Trophoblast cell (in vitro differentiated cells and primary cell): Measurements from ENCODE around the gene BTBD9.

Experiments
- DNase-seq, 2 donors: peaks; one replicate each; pipeline ENCODE4 v3.0.0-alpha.2; 2016
- H2AFZ ChIP-seq: 2 replicates; pipeline ENCODE4 v1.6.1; 2013; ENCODE audit warnings: low read length, moderate library complexity, mild to moderate bottlenecking; ENCODE audit not compliant: insufficient read depth, poor library complexity
- H2AK5ac ChIP-seq: 2 replicates; pipeline ENCODE4 v1.6.1; 2013; ENCODE audit warnings: mild to moderate bottlenecking, low read length
- H2BK120ac ChIP-seq: 2 replicates; pipeline ENCODE4 v1.6.1; 2013; ENCODE audit warnings: low read length, mild to moderate bottlenecking, moderate library complexity; ENCODE audit not compliant: insufficient read depth, poor library complexity
- H2BK12ac ChIP-seq: 2 replicates; pipeline ENCODE4 v1.6.1; 2013; ENCODE audit warnings: mild to moderate bottlenecking, low read length, moderate library complexity
- H2BK5ac ChIP-seq: 2 replicates; pipeline ENCODE4 v1.6.1; 2013; ENCODE audit warnings: low read length, low read depth, moderate library complexity, mild to moderate bottlenecking; ENCODE audit not compliant: poor library complexity
- H3K14ac ChIP-seq: 2 replicates; pipeline ENCODE4 v1.6.1; 2013; ENCODE audit warnings: mild to moderate bottlenecking, low read length
- H3K18ac ChIP-seq: 2 replicates; pipeline ENCODE4 v1.6.1; 2013; ENCODE audit warnings: mild to moderate bottlenecking, low read length
- H3K23ac ChIP-seq: 2 replicates; pipeline ENCODE4 v1.6.1; 2013; ENCODE audit warnings: low read length
- H3K27ac ChIP-seq: 2 replicates; pipeline ENCODE4 v1.5.1; 2013; ENCODE audit warnings: low read depth, mild to moderate bottlenecking, inconsistent platforms, low read length, moderate library complexity
- H3K27me3 ChIP-seq: 2 replicates; pipeline ENCODE4 v1.6.1; 2013; ENCODE audit warnings: inconsistent platforms, mild to moderate bottlenecking, low read length, moderate library complexity; ENCODE audit not compliant: insufficient read depth
- H3K36me3 ChIP-seq, 2 experiments: 1 replicate in 1 of 2; 2 replicates in 1 of 2; pipeline ENCODE4 v1.6.1; 2013; ENCODE audit warnings: low read length in 2 of 2, mild to moderate bottlenecking in 2 of 2, moderate library complexity in 1 of 2; ENCODE audit not compliant: insufficient read depth in 2 of 2, control insufficient read depth in 1 of 2
- H3K4ac ChIP-seq: 2 replicates; pipeline ENCODE4 v1.6.1; 2013; ENCODE audit warnings: low read depth, mild to moderate bottlenecking, low read length, moderate library complexity
- H3K4me1 ChIP-seq, 2 experiments: 1 replicate in 1 of 2; 2 replicates in 1 of 2; pipeline ENCODE4 v1.6.1; 2013; ENCODE audit warnings: low read length in 2 of 2, mild to moderate bottlenecking in 2 of 2, moderate library complexity in 1 of 2; ENCODE audit not compliant: insufficient read depth in 2 of 2, control insufficient read depth in 1 of 2
- H3K4me2 ChIP-seq: 2 replicates; pipeline ENCODE4 v1.6.1; 2013; ENCODE audit warnings: inconsistent platforms, mild to moderate bottlenecking, low read length, moderate library complexity
- H3K4me3 ChIP-seq: 2 replicates; pipeline ENCODE4 v1.5.1; 2013; ENCODE audit warnings: mild to moderate bottlenecking, low read depth, low read length, inconsistent platforms
- H3K79me1 ChIP-seq: one replicate; pipeline ENCODE4 v1.6.1; 2013; ENCODE audit warnings: low read length
- H3K79me2 ChIP-seq: 2 replicates; pipeline ENCODE4 v1.6.1; 2013; ENCODE audit warnings: low read length, mild to moderate bottlenecking; ENCODE audit not compliant: control insufficient read depth, insufficient read depth, poor library complexity
- H3K9ac ChIP-seq: 2 replicates; pipeline ENCODE4 v1.6.1; 2013; ENCODE audit warnings: mild to moderate bottlenecking, low read length
- H3K9me3 ChIP-seq: 2 replicates; pipeline ENCODE4 v1.6.1; 2013; ENCODE audit warnings: low read depth, mild to moderate bottlenecking, control low read depth, inconsistent platforms, low read length; ENCODE audit not compliant: insufficient read depth
- H4K12ac ChIP-seq: 2 replicates; pipeline ENCODE4 v1.6.1; 2013; ENCODE audit warnings: low read depth, mild to moderate bottlenecking, low read length, moderate library complexity
- H4K8ac ChIP-seq: 2 replicates; pipeline ENCODE4 v1.6.1; 2013; ENCODE audit warnings: low read depth, mild to moderate bottlenecking, low read length, moderate library complexity
- H4K91ac ChIP-seq: one replicate; pipeline ENCODE4 v1.6.1; 2013; ENCODE audit warnings: low read depth, mild to moderate bottlenecking, low read length, moderate library complexity
- WGBS: extraction: QIAGEN DNeasy Blood & Tissue Kit; methylation state at CpG from one replicate; pipeline ENCODE4 v1.1.7; 2013; ENCODE audit warnings: missing lambda C conversion rate; ENCODE audit not compliant: insufficient read length, insufficient coverage; ENCODE audit errors: extremely low coverage; 5-methylcytosine and 5-hydroxymethylcytosine counted together

Gene BTBD9

GRCh38 chr6:38161754-38162492, 477.8 kb downstream of the BTBD9 start:
- no peak overlapping the region for H3K23ac ChIP-seq
- no peak overlapping the region for H2BK12ac ChIP-seq
- no peaks in the 10 kb centered on the region for H3K79me1 ChIP-seq
- H3K4me2 ChIP-seq = no peak overlapping the region
- no peak overlapping the region for H3K27ac ChIP-seq
- no peak overlapping the region for H2BK5ac ChIP-seq
- no peak overlapping the region for H2AFZ ChIP-seq
- H3K14ac ChIP-seq = no peak overlapping the region
- no peak overlapping the region for H2BK120ac ChIP-seq
- H3K4ac ChIP-seq = no peak overlapping the region
- no peaks in the 10 kb centered on the region for H3K79me2 ChIP-seq
- H3K36me3 ChIP-seq = peaks cover 7 to 9% of the 10 kb centered on the region in 2 experiments
- H3K4me3 ChIP-seq = no peak overlapping the region
- H4K12ac ChIP-seq = no peak overlapping the region
- H3K4me1 ChIP-seq = no peaks in the 10 kb centered on the region
- DNase-seq = no peak
- H3K9me3 ChIP-seq = peaks cover 3% of the 10 kb centered on the region
- no peak overlapping the region for H3K18ac ChIP-seq
- no peaks in the 10 kb centered on the region for H3K27me3 ChIP-seq
- H3K9ac ChIP-seq = no peak overlapping the region
- H4K8ac ChIP-seq = no peak overlapping the region
- H2AK5ac ChIP-seq = no peak overlapping the region
- no CpG with 5 or more reads among the region's 15 CpGs for WGBS
- no peak overlapping the region for H4K91ac ChIP-seq

DNA sequence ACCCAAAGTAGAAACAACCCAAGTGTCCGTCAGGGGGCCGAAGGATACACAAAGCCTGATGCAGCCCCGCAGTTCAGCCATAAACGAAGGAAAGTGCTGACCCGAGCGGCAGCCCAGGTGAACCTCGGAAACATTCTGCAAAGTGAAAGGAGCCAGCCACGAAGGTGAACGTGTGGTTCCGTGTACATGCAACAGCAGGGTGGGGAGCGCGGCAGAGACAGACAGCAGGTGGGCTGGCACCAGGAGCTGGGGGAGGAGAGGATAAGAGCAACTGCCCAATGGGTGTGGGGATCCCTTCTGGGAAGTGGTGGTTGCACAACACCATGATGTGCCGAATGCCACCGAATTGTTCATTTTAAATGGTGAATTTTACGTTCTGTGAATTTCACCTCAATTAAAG, 478.4 kb downstream of the BTBD9 start:
- WGBS = no CpG with 5 or more reads among the region's 15 CpGs
- H3K27ac ChIP-seq = no peak overlapping the region
- no peak overlapping the region for H3K23ac ChIP-seq
- H3K9ac ChIP-seq = no peak overlapping the region
- H2BK5ac ChIP-seq = no peak overlapping the region
- no peak overlapping the region for H3K4ac ChIP-seq
- H3K4me2 ChIP-seq = no peak overlapping the region
- no peak overlapping the region for H4K12ac ChIP-seq
- DNase-seq = no peak
- H3K4me3 ChIP-seq = no peak overlapping the region
- no peak overlapping the region for H2AFZ ChIP-seq
- no peak overlapping the region for H3K14ac ChIP-seq
- H3K27me3 ChIP-seq = no peaks in the 10 kb centered on the region
- no peaks in the 10 kb centered on the region for H3K79me2 ChIP-seq
- H3K36me3 ChIP-seq = peaks cover 7 to 9% of the 10 kb centered on the region in 2 experiments
- peaks cover 3% of the 10 kb centered on the region for H3K9me3 ChIP-seq
- H2AK5ac ChIP-seq = no peak overlapping the region
- no peak overlapping the region for H3K18ac ChIP-seq
- H4K8ac ChIP-seq = no peak overlapping the region
- H2BK12ac ChIP-seq = no peak overlapping the region
- no peaks in the 10 kb centered on the region for H3K79me1 ChIP-seq
- H2BK120ac ChIP-seq = no peak overlapping the region
- no peaks in the 10 kb centered on the region for H3K4me1 ChIP-seq
- H4K91ac ChIP-seq = no peak overlapping the region

- no CpG with 5 or more reads among the region's 25 CpGs for WGBS
- peaks cover 3% of the 10 kb centered on the region for H3K9me3 ChIP-seq
- H3K27me3 ChIP-seq = no peaks in the 10 kb centered on the region
- H2AK5ac ChIP-seq = no peak overlapping the region
- no peak overlapping the region for H3K23ac ChIP-seq
- no peak overlapping the region for H4K91ac ChIP-seq
- no peaks in the 10 kb centered on the region for H3K4me1 ChIP-seq
- no peak overlapping the region for H2AFZ ChIP-seq
- no peak overlapping the region for H3K14ac ChIP-seq
- no peak for DNase-seq
- H3K27ac ChIP-seq = no peak overlapping the region
- H3K36me3 ChIP-seq = peaks cover 7 to 9% of the 10 kb centered on the region in 2 experiments
- no peak overlapping the region for H2BK12ac ChIP-seq
- no peak overlapping the region for H3K18ac ChIP-seq
- H4K12ac ChIP-seq = no peak overlapping the region
- H3K79me2 ChIP-seq = no peaks in the 10 kb centered on the region
- H3K4me2 ChIP-seq = no peak overlapping the region
- H3K4ac ChIP-seq = no peak overlapping the region
- H2BK5ac ChIP-seq = no peak overlapping the region
- H3K79me1 ChIP-seq = no peaks in the 10 kb centered on the region
- H2BK120ac ChIP-seq = no peak overlapping the region
- H3K4me3 ChIP-seq = no peak overlapping the region
- no peak overlapping the region for H4K8ac ChIP-seq
- no peak overlapping the region for H3K9ac ChIP-seq
Measured at GRCh38 chr6:38160831-38161230, 478.9 kb downstream of the BTBD9 start.

DNA sequence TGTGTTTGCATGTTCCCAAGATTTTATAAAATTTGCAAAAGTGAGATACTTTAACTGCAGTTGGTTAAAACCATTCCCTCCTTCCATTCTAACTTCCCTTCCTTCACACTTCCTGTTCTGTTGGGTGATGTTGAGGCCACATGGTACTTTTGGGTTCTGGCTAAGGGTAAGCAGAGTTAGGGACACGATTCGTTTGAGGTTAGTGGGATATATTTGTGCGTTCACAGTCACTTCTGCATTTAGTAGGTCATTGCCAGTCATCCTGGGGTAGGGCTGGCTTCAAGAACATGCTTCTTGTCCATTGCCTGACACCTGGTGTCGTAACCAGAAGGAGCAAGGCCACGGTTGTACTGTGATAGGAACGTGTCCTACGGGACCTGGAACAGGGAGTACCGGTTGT, 480.1 kb downstream of the BTBD9 start:
- peak; percentile 40 to 73 for DNase-seq
- Histone ChIP-seq H3K23ac (no peak overlapping the region), H3K79me2 (no peaks in the 10 kb centered on the region), H3K4ac (no peak overlapping the region), H4K91ac (no peak overlapping the region), H2BK12ac (no peak overlapping the region), H3K4me2 (no peak overlapping the region), H2AFZ (no peak overlapping the region), H3K18ac (no peak overlapping the region), H3K4me3 (no peak overlapping the region), H4K8ac (no peak overlapping the region), H4K12ac (no peak overlapping the region), H2AK5ac (no peak overlapping the region), H3K79me1 (no peaks in the 10 kb centered on the region), H2BK120ac (no peak overlapping the region), H3K36me3 (peaks cover 11 to 13% of the 10 kb centered on the region in 2 experiments), H3K14ac (no peak overlapping the region), H3K27ac (no peak overlapping the region), H3K27me3 (no peaks in the 10 kb centered on the region), H2BK5ac (no peak overlapping the region), H3K9me3 (peaks cover 3% of the 10 kb centered on the region), H3K9ac (no peak overlapping the region), H3K4me1 (no peaks in the 10 kb centered on the region)
- WGBS = no CpG with 5 or more reads among the region's 8 CpGs
